Natural killer cell (primary cell): ENCODE measurements around the gene DENND2A. TPM values are rescaled to one million over a fixed set of nuclear protein-coding genes. Genes with fewer than 3 reads are reported as not detected.

Experiments used
- ATAC-seq, 3 donors: fragments of 150-1000 bp in 2 of 3; fragments of 200-7000 bp in 1 of 3; cut with Tn5 transposase; 1 replicate in 1 of 3; 2 replicates in 2 of 3; pipeline ENCODE4 v1.10.0; 2021; ENCODE audit warnings: mild to moderate bottlenecking in 2 of 3, moderate library complexity in 2 of 3
- DNase-seq, 2 donors: peaks; one replicate each; pipeline versions ENCODE4 v3.0.0 to v3.0.0-alpha.2; 2013 to 2021; ENCODE audit warnings: mixed read lengths in 1 of 2
- H3K27ac ChIP-seq: one replicate; pipeline ENCODE4 v1.5.1; 2013; ENCODE audit warnings: mild to moderate bottlenecking, low read length
- H3K27me3 ChIP-seq: one replicate; pipeline ENCODE4 v1.6.1; 2013; ENCODE audit warnings: low read length; ENCODE audit not compliant: control insufficient read depth, insufficient read depth
- H3K36me3 ChIP-seq: one replicate; pipeline ENCODE4 v1.6.1; 2013; ENCODE audit warnings: low read length; ENCODE audit not compliant: control insufficient read depth, insufficient read depth
- H3K4me1 ChIP-seq: one replicate; pipeline ENCODE4 v1.6.1; 2013; ENCODE audit warnings: low read length; ENCODE audit not compliant: control insufficient read depth, insufficient read depth
- H3K4me3 ChIP-seq: one replicate; pipeline ENCODE4 v1.5.1; 2013; ENCODE audit warnings: low read length
- H3K9me3 ChIP-seq: one replicate; pipeline ENCODE4 v1.6.1; 2013; ENCODE audit warnings: low read length; ENCODE audit not compliant: control insufficient read depth, insufficient read depth
- H3K27ac Mint-ChIP-seq, 2 donors: one replicate each; pipeline ENCODE4 v1.8.0; 2022; ENCODE audit warnings: mild to moderate bottlenecking in 2 of 2, mixed read lengths in 2 of 2, moderate library complexity in 1 of 2
- H3K27me3 Mint-ChIP-seq, 2 donors: one replicate each; pipeline ENCODE4 v1.8.0; 2022; ENCODE audit warnings: low read depth in 2 of 2, mixed read lengths in 2 of 2
- H3K36me3 Mint-ChIP-seq: one replicate; pipeline ENCODE4 v1.8.0; 2022; ENCODE audit warnings: mixed read lengths
- H3K4me1 Mint-ChIP-seq, 2 donors: one replicate each; pipeline ENCODE4 v1.8.0; 2022; ENCODE audit warnings: mixed read lengths in 2 of 2
- H3K4me3 Mint-ChIP-seq: one replicate; pipeline ENCODE4 v1.8.0; 2022; ENCODE audit warnings: mild to moderate bottlenecking, moderate library complexity, mixed read lengths
- H3K9me3 Mint-ChIP-seq, 2 donors: one replicate each; pipeline ENCODE4 v1.8.0; 2022; ENCODE audit warnings: mixed read lengths in 2 of 2
- CTCF ChIP-seq: fragments of 200-600 bp; IDR thresholded peaks from one replicate; pipeline ENCODE4 v1.8.0; 2022; ENCODE audit warnings: antibody characterized with exemption
- WGBS: methylation state at CpG from one replicate; pipeline ENCODE4 v1.1.7; 2013; ENCODE audit warnings: missing lambda C conversion rate; ENCODE audit not compliant: insufficient coverage; 5-methylcytosine and 5-hydroxymethylcytosine counted together
- intact Hi-C: fragments of 100-400 bp; cut with micrococcal nuclease; formaldehyde crosslinking; loops from one replicate; pipeline ENCODE4 v1.14.2; 2022
- total RNA-seq, 4 donors: library from RNA; stranded (reverse); fragments of 120-200 nt in 1 of 4; gene quantifications; one replicate each; pipeline versions ENCODE4 v1.2.3 to v1.2.4, GENCODE V29; 2013 to 2022

DENND2A gene
- total RNA-seq, 3 donors from 2014 or later (not counting 1 experiment from before 2014, with no cell fraction given), result 0.12 TPM; not detected in 2

- WGBS, result 88% methylated on average over 1 of the region's 1 CpG
- no peak for TF ChIP-seq CTCF
- Mint-ChIP-seq H3K9me3 (no peaks in the 10 kb centered on the region), H3K27ac (no peak overlapping the region), H3K4me3 (no peak overlapping the region), H3K36me3 (no peaks in the 10 kb centered on the region), H3K27me3 (peaks cover 6 to 11% of the 10 kb centered on the region in 2 donors), H3K4me1 (peaks cover 0 to 3% of the 10 kb centered on the region in 2 donors)
- Histone ChIP-seq H3K27me3 (no peaks in the 10 kb centered on the region), H3K4me1 (no peaks in the 10 kb centered on the region), H3K4me3 (no peak overlapping the region), H3K27ac (no peak overlapping the region), H3K36me3 (no peaks in the 10 kb centered on the region), H3K9me3 (no peaks in the 10 kb centered on the region)
- intact Hi-C loops, result no loop called here
- DNase-seq (no peak), ATAC-seq (no peak)
These were observed 93.7 kb downstream of the DENND2A start for GRCh38 chr7:140546947-140547346.

DNA sequence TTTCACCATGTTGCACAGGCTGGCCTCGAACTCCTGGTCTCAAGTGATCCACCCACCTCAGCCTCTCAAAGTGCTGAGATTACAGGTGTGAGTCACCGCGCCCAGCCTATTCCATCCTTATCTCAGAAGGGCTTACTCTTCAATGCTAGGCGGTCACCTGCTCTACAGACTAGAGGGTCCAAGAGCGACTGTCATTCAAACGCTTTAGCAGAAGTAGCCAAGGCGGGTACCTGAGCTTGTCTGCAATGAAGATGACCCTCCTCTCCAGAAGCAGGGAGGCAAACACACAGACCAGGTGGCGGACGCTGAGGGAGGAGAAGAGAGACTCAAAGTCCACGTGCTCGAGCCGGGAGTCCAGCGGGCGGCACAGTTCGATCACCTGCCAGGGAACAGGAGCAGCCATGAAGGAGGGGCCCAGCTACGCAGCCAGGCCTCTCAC, 96.2 kb downstream of the DENND2A start:
- H3K27ac ChIP-seq, result no peak overlapping the region
- WGBS, result 91% methylated on average over 16 of the region's 16 CpGs
- intact Hi-C loops, result no loop called here
- H3K9me3 Mint-ChIP-seq, result no peaks in the 10 kb centered on the region
- H3K27me3 ChIP-seq, result no peaks in the 10 kb centered on the region
- no peaks in the 10 kb centered on the region for H3K36me3 Mint-ChIP-seq
- peaks cover 17% of the 10 kb centered on the region in 2 donors for H3K27me3 Mint-ChIP-seq
- H3K27ac Mint-ChIP-seq, result no peak overlapping the region
- H3K4me3 Mint-ChIP-seq, result no peak overlapping the region
- H3K4me1 Mint-ChIP-seq, result peaks cover 0 to 4% of the 10 kb centered on the region in 2 donors
- no peak overlapping the region for H3K4me3 ChIP-seq
- no peaks in the 10 kb centered on the region for H3K4me1 ChIP-seq
- no peaks in the 10 kb centered on the region for H3K9me3 ChIP-seq
- no peak for TF ChIP-seq CTCF
- no peak for ATAC-seq
- DNase-seq, result no peak
- H3K36me3 ChIP-seq, result no peaks in the 10 kb centered on the region

DNA sequence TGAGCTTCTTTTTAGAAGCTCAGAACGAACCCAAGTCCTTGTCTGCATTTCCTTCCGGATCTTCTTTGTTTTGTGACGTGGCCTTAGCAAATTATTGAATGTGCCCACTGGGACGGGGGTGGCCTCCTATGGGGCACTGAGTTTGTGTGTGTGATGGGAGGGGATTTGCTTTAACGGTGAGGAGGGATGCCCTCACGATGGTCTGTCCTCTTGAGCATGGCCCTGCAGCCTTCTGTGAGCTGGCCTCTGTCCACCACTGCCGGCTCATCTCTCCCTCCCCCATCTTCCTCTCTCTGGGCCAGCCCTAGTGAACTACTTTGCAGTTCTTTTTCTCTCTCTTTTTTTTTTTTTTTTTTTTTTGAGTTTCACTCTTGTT, 98.4 kb downstream of the DENND2A start:
- peaks cover 17% of the 10 kb centered on the region in 2 donors for H3K27me3 Mint-ChIP-seq
- no peak overlapping the region for H3K27ac Mint-ChIP-seq
- no peak overlapping the region for H3K4me3 Mint-ChIP-seq
- H3K36me3 Mint-ChIP-seq, result no peaks in the 10 kb centered on the region
- no peaks in the 10 kb centered on the region for H3K4me1 ChIP-seq
- peaks cover 0 to 4% of the 10 kb centered on the region in 2 donors for H3K4me1 Mint-ChIP-seq
- DNase-seq (no peak), ATAC-seq (no peak)
- H3K27me3 ChIP-seq, result no peaks in the 10 kb centered on the region
- WGBS, result 87% methylated on average over 6 of the region's 7 CpGs
- no peaks in the 10 kb centered on the region for H3K36me3 ChIP-seq
- no peak for TF ChIP-seq CTCF
- H3K4me3 ChIP-seq, result no peak overlapping the region
- H3K9me3 ChIP-seq, result no peaks in the 10 kb centered on the region
- H3K9me3 Mint-ChIP-seq, result no peaks in the 10 kb centered on the region
- H3K27ac ChIP-seq, result no peak overlapping the region
- intact Hi-C loops, result no loop called here

- DNase-seq (no peak), ATAC-seq (no peak)
- Histone ChIP-seq H3K27me3 (no peaks in the 10 kb centered on the region), H3K4me1 (no peaks in the 10 kb centered on the region), H3K36me3 (no peaks in the 10 kb centered on the region), H3K27ac (no peak overlapping the region), H3K4me3 (no peak overlapping the region), H3K9me3 (no peaks in the 10 kb centered on the region)
- Mint-ChIP-seq H3K4me3 (no peak overlapping the region), H3K27ac (no peak overlapping the region), H3K36me3 (no peaks in the 10 kb centered on the region), H3K27me3 (peaks cover 17% of the 10 kb centered on the region in 2 donors), H3K9me3 (no peaks in the 10 kb centered on the region), H3K4me1 (peaks cover 0 to 4% of the 10 kb centered on the region in 2 donors)
- no peak for TF ChIP-seq CTCF
- WGBS, result 30% methylated on average over 16 of the region's 17 CpGs
- intact Hi-C loops, result no loop called here
These were observed 98.9 kb downstream of the DENND2A start for GRCh38 chr7:140541513-140542227.
